GM20000 (cell line): Measurements from ENCODE around the gene NATD1.
A peak's percentile ranks its signal among the peaks of the same experiment; 100 is the strongest.

Source experiments
- DNase-seq: peaks from one replicate; pipeline ENCODE4 v3.0.0; 2012; ENCODE audit warnings: low spot score
- CTCF ChIP-seq: IDR thresholded peaks from 2 replicates; pipeline ENCODE4 v1.5.1; 2012; ENCODE audit warnings: mild to moderate bottlenecking, control low read depth; ENCODE audit errors: extremely low read depth, missing control alignments

Gene NATD1

GRCh38 chr17:21252796-21253645 is at the start of gene NATD1:
Gene NATD1, minus strand, starts transcription at chr17:21253410. Its CDS starts 146 bp downstream, at chr17:21253264.
- DNase-seq, result peak; percentile 93
- no peak for TF ChIP-seq CTCF

GRCh38 chr17:21301593-21302550 is 48.7 kb upstream of the NATD1 start:
- no peak for DNase-seq
- no peak for TF ChIP-seq CTCF

GRCh38 chr17:21300601-21301571 is 47.7 kb upstream of the NATD1 start:
- no peak for TF ChIP-seq CTCF
- no peak for DNase-seq

GRCh38 chr17:21299981-21300600 is 46.9 kb upstream of the NATD1 start:
- no peak for TF ChIP-seq CTCF
- no peak for DNase-seq

DNA sequence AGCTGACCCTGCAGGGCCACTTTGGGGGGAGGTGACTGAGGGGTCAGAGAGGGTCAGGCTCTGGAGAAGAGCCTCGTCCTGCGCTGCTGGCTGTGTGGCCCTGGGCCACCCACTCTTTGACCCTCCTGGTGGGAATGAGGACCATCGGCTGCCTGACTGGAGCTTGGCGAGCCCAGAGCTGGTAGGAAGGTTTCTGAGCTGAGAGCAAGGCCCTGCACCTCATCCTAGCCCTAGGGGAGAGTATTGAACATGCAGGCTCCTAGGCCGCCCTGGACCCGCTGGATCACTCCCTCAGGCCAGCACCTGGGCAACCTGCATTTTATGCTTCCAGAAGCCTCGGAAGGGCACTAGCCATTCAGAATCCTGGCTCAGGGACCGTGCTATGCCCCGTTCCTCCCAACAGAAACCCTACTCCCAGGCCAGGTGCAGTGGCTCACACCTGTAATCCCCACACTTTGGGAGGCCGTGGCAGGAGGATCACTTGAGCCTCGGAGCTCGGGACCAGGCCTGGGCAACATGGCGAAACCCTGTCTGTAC is 45.8 kb upstream of the NATD1 start:
- TF ChIP-seq CTCF, result no peak
- DNase-seq, result no peak
